ENCODE measurements around the gene SH2D1B.

SH2D1B gene

DNA sequence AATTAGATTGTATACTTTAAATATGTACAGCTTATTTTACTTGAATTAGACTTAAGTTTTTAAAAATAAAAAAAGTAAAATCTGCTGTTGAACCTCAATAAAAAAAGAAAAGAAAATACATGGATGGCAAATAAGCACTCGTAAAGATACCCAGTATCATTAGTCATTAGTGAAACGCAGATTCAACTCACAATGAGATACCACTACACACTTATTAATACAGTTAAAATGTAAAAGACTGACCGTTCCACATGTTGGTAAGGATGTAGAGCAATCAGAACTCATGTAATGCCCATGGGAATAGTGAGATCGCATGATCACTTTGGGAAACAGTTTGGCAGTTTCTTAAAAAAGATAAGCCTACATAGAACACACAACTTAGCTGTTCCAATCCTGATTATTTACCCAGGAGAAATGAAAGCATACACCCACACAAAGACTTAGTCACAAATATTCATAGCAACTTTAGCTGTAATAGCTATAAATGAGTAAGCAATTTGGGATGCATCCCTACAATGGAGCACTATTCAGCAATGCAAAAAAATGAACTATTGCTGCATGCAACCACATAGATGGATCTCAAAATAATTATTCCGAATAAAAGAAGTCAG lies 7.3 kb downstream of the SH2D1B start:
- no peak for DNase-seq (ENCODE audit: low read depth, low spot score)
- no peak overlapping the region for H3K4me3 ChIP-seq (ENCODE audit: low read length)

DNA sequence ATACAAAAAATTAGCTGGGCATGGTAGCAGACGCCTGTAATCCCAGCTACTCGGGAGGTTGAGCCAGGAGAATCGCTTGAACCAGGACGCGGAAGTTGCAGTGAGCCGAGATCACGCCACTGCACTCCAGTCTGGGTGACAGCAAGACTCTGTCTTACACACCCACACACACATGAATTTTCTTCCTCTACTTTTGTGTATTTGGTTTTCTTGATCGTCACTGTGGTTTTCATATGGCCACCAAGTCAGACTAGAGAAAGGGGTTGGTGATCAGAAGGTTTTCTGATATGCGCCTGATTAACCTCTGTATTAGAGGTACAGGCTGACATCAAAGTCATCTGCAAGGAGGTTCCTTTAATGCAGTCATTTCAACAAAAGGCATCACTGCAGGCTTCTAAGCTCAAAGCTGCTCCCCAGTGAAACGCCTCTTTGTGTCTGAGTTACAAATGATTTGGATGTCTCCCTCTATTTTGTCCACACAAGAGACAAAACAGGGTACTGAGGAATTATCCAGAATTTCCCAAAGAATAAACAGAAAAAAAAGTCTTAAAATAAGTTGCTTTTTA lies 11.1 kb downstream of the SH2D1B start:
- no peak overlapping the region for H3K4me3 ChIP-seq (ENCODE audit: low read length)
- no peak for DNase-seq (ENCODE audit: low read depth, low spot score)

DNA sequence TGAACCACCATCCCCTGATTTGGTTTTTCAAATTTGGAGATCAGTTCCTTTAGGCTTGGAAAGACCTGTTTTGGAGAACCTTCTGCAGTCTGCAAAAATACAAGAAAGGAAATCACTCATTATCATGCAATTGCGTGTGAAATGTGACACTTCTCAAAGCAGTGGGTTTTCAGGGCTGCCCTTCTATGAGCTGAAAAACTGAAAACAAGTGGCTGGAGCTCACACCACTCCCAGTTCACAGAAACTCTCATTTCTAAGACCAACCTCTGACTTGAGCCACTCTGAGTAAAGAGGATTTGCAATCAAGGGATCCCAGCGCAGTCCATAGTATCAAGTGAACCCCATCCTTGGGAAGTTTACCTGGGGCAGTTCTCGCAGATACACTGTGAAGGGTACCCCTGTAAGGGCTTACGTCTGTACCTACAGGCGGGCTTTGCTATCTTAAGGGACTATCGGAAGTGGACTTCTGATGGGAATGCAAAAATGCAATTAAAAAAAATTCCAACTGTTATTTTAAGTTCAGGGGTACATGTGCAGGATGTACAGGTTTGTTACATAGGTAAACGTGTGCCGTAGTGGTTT lies 12.8 kb downstream of the SH2D1B start:
- DNase-seq (ENCODE audit: low read depth, low spot score) = no peak
- no peak overlapping the region for H3K4me3 ChIP-seq (ENCODE audit: low read length)

DNA sequence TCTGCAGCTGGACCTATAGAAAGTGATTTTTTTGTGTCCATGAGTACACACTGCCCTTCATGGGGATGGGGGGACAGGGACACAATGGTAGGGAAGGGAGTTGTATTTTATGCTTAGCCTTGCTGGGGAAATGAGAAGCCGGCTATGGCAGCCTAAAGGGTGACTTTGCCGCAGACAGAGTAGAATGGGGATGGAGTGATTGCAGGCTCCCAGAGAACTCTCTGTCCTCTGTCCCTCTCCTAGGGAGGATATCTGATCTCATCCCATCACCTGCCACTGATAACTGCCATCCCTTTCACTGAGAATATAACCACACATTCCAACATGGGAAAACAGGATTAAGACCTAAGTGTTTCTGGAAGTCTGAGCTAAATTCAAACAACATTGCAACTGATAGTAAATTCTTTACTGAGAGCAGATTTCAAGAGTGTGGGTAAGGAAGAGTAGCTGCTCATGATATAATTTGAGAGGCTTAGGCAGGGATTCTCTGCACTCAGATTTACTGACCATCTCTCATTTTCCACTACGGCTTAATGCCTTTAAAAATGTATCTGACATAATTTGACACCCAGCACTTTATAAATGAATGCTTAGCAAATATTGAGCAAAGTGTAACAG lies 13.9 kb downstream of the SH2D1B start:
- H3K4me3 ChIP-seq (ENCODE audit: low read length) = no peak overlapping the region
- no peak for DNase-seq (ENCODE audit: low read depth, low spot score)

DNA sequence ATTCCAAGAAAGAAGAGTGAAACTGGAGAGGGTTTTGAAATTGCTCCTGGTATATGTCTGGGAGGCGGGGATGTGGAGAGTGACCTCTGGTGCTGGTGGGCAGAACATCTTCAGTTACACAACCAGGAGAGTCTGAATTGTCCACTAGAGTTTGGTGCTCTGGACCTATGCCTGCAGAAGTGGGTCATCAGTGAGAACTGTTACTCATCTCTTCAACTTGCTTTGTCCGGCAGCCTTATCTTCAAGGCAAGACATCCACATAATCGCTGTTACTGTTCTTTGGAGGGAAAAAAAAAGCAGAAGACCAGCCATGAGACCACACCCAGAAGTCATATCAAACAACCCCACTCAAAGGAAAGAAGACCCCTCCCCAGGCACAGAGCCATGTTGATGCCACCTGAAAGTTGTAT lies 14.9 kb downstream of the SH2D1B start:
- H3K4me3 ChIP-seq (ENCODE audit: low read length) = no peak overlapping the region
- no peak for DNase-seq (ENCODE audit: low read depth, low spot score)

DNA sequence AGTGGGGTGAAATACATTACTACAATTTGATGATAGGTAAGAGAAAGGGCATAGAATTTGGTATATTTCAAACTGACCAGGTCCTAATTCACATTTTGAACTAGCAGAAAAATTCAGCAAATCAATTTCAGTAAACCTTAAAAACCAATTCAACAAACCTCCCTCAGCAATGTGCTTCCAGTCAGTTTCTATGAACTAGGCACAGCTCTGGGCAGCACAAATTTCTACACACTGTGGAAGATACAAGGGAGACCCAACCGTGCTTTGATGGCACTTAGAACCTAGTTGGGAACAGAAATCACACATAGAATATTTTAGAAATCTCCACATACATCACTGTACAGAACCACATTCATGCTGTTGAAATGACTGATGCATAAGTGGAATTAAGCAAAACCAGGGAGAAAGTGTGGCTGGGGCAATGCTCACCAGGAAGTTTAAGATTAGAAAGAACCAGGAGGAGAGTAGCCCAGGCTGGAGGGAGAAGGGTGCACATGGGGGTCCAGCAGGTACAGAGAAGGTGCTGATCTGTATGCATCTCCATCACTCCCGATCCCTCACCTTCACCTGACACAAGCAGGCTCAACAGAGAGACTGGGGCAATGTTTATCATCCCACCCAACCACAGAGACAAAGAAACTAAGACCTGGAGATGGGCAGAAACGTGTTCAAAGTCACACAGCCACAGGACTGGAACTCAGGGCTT lies 15.6 kb downstream of the SH2D1B start:
- DNase-seq (ENCODE audit: low read depth, low spot score) = no peak
- H3K4me3 ChIP-seq (ENCODE audit: low read length) = no peak overlapping the region

DNA sequence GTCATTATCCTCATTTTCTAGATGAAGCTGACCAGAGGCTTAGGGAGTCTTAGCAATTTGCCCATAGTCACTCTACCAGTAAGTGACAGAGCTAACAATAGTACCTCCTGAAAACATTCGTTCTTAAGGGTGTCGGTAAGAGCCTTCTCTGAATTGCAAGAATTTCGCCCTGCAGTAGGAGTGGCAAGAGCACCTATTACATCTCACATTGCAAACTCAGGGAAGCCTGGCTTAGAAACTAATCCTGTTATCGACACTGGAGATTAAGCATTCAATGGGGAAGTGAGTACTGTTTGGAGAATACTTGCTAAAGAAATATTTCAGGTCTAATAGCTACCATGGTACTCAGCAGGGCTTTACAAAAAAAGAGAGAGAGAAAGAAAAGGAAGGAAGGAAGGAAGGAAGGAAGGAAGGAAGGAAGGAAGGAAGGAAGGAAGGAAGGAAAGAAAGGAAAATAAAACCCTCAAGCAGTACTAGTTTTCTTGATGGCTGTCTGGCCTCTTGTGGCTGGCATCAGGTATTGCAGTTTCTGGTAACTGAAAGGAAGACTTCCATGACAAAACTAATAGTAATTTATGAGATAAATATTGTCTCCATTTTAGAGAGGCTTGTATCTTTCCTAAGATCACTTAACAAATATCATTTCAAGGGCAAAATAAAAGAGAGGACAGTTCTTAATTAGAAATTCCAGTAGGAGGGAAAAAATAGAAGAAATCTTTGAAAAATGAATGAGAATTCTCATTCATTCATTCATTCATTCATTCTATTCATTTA lies 20.0 kb downstream of the SH2D1B start:
- peak; percentile 37 for DNase-seq (ENCODE audit: low read depth, low spot score)
- H3K4me3 ChIP-seq (ENCODE audit: low read length) = no peak overlapping the region

DNA sequence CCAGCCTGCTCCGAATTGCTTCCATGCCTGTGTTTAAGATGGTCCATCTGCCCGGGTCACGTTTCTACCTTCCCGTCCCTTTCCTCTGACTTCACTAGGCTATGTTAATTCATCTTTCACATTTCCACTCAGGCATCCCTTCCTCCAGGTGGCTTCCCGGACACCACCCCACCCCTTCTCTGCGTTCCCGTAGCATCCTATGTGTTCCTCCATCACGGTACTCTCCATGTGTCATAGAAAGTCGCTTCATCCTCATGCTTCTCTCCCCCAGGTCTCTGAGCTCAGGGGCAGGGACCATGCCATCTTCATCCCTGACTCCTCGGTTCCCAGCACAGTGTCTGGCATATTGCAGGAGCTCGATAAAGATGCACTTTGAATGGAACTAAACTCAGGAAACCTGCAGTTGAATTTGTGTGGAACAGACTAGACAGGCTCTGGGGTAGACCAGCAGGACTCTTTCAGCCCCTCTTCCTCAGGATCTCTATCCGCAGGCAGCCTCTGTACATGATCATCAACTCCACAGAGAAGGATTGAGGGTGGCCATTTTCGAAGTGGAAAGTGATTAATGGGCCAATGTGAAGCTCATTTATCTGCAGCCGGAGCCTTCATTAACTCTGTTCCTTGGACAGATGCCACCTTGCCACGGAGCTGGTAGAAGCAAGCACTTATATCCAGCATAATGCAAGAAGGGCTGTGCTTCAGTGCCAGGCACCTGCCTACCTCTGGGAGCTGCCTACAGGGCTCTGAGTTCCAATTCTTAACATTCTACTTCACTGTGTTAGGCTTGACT lies 21.3 kb downstream of the SH2D1B start:
- no peak for DNase-seq (ENCODE audit: low read depth, low spot score)
- H3K4me3 ChIP-seq (ENCODE audit: low read length) = no peak overlapping the region

DNA sequence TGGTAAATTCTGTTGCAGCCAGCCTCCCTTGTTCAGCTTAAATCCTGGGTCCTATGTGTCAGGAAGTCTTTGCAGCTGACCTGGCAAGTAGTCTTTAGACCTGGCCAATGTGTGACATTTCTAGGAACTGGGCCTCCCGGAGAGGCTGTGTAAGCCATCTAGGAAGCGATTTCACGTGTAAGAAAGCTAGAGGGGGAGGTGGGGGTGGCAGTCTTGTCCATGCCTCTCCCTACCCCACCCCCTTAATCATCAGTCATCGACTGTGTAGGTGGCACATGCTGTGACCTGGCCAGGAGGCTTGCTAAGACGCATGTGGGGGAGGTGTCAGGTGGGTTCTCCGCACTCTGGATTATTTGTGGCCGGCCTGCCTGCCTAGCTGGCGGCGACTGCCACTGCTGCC lies 22.0 kb downstream of the SH2D1B start:
- DNase-seq (ENCODE audit: low read depth, low spot score) = no peak
- no peak overlapping the region for H3K4me3 ChIP-seq (ENCODE audit: low read length)

DNA sequence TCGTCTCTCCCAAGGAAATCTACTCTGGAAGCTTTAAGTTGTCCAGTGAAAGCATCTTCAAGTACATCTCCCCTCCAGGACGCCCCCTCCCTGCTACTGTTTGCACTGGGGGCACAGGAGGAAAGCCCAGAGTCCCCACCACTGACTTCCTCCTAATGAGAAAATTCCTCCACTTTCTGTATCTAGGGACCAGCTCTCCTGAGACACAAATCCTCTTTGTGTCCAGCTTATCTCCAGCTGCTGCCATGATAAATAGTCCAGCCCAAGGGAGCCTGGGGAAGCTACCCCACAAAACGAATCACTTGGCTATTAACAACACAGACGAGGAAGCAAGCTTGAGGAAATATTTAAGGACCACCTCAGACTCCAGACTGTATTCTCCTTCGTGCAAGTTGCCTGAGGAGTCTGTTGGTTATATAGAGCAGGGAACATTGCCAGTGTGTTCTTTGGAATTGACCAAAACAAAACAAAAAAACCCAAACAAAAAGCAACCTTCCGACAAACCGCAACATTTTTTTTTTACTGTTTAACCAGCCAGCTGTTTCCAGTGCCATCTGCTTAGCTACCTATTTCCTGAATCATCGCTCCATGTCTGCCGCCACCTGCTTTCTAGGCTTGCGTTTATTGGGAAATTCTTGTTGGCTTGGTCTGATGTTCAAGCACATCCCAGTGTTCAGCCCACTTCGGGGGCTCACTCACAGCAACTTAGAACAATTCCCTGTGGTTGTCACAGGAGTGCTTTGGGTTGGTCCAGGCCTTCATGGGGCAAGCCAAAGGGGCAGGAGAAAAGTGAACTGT lies 22.7 kb downstream of the SH2D1B start:
- peak; percentile 63 for DNase-seq (ENCODE audit: low read depth, low spot score)
- H3K4me3 ChIP-seq (ENCODE audit: low read length) = no peak overlapping the region

DNA sequence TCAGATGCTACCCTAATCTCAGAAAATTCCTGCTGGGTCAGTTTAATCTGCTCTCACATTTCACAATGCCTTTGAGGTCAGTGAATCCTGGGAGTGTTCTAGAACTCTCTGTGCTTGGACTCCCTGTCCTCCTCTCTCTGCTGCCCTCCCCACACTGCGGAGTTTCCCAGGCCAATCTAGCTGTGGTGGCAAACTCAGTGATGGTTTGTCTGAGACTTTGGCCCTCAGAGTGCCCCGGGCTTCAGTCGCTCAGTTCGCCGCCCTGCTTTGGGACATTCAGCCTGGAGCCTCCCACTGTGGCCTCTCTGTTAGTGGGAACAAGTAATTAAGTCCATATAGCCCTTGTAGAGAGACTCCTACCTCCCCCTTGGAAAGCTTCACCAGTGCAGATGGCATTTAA lies 23.3 kb downstream of the SH2D1B start:
- no peak overlapping the region for H3K4me3 ChIP-seq (ENCODE audit: low read length)
- DNase-seq (ENCODE audit: low read depth, low spot score) = no peak

DNA sequence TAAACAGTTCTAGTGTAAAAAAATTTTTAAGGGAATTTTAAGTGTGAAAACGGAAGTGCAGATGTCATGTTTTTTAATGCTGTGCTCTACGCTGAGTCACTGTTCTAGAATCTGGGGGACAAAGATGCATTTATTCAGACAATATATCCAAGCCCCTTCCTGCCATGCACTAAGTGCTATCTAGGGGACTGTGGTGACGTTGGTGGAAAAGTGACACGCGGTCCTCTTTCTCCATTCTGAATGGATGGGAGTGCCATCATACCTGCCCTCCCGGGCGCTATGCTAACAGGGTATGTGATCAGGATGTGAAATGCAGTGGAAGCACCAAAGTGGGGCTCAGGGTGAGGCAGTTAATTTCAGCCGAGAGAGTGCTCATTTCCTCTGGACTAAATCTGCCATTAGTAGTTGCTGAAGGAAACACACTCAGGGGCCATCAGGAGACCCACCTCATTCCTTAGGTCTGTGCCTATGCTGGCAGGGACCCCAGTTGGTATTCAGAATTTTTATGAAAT lies 23.8 kb downstream of the SH2D1B start:
- no peak for DNase-seq (ENCODE audit: low read depth, low spot score)
- no peak overlapping the region for H3K4me3 ChIP-seq (ENCODE audit: low read length)

DNA sequence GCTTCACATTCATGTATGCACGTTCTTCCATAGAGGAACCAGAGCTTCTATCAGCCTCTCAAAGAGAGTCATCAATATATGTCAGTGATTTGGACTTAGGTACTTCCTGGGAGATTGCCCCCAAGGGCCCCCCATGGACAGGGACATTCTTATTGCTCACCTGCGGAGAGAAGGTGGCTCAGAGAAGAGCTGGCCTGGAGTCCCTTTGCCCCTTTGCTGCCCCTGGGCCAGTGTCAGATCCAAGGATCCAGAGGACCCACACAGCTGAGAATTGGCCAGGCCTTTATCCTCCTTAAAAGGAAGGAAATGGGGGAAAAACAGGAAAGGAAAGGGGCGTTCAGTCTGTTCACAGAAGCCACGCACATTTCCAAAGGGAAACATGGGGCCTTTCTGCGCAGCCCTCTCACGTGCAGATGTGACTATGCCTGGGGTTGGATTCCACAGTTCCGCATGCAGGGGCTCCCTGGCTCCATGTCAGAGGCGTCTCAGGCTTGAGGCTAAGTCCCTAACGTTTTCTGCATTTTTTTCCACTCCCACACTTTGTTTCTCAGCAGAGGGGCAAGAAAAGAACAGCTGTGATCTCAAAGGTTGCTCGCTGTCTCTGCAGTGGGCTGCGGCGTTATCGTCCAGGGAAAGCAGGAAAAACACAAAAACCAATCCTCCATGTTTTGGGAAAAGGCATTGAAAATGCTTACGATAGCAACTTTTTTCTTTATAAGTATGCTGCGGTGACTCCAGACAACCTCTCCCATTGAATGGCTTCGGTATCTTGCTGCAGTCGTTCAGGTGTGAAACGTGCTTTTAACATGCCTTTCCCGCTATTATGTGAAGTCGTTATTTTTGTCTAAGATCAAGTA lies 24.5 kb downstream of the SH2D1B start:
- no peak overlapping the region for H3K4me3 ChIP-seq (ENCODE audit: low read length)
- DNase-seq (ENCODE audit: low read depth, low spot score) = no peak

DNA sequence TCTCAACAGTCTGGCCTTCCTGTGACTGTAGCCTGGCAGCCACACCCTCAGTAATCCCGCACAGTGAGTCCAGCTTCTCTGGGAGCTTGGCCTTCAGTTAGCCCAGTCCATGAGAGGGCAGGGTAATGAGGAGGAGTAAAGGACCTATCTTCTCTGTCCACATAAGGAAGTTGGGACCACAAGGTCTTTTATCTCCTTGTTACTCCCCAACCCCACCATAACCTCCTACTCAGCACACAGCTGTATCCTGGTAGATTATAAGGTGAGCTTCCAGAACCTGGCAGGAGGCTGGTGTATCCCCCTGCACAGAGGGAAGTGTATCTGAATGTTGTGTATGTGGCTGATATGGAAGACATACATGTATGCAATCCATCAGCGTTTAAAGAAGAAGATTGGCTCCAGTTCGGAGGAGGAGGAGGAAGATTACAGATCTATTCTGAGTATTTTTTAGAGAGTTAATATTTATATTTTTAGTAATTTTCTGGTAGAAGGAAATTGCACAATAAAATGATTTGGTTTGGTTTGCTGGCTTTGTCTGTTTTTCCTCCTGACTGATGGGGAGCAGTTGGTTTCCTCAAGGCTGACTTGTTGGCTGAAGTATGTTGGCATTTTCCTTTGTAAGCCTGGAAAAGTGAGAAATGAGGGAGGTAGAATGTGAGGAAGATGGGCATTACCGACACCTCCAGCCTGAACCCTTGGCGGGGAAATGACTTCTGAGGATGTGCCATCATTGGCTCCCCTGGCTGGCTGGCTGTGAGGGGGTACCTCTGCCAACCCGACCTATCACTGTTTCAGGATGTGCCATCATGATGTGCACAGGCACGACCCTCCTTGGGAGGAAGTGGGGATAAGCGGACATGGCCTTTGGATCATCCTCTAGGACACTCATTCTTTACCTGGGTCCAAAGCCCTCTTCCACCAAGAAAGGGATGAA lies 25.4 kb downstream of the SH2D1B start:
- H3K4me3 ChIP-seq (ENCODE audit: low read length) = no peak overlapping the region
- no peak for DNase-seq (ENCODE audit: low read depth, low spot score)

DNA sequence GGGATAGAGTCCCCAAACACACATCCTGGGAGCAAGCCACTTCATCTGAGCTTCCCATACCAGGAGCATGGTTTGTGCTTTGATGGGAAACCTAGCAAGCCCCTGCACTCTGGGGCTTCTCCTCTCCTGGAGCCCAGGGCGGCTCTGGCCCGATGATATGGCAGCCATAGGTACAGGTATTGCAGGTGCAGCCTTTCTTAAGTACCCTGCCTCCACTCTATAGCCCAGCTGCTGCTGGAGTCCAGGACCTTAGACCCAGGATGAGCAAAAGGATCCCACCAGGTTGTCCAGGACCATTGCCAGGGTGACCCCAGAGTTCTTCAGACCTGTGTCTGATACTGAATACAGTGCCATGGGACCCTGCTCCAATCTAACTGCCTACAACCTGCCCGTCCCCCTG lies 26.2 kb downstream of the SH2D1B start:
- H3K4me3 ChIP-seq (ENCODE audit: low read length) = no peak overlapping the region
- no peak for DNase-seq (ENCODE audit: low read depth, low spot score)

DNA sequence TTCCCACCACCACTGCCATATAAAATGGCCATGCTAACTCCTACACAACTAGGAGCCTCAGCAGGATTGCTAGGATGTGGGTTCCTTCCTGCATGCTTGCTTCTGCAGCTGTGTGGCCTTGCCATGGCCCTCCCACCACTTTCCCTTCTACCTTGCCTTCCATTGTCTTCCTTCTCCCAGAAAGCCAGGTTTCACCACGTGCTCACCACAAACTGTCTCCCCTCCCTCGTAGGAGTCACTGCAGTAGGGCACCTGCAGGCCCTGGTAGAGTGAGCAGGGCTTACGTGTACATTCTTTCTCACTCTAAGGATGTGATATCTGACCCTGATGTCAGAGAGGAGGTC lies 26.7 kb downstream of the SH2D1B start:
- H3K4me3 ChIP-seq (ENCODE audit: low read length) = no peak overlapping the region
- DNase-seq (ENCODE audit: low read depth, low spot score) = peak; percentile 28
